Stimulated activated CD8-positive, alpha-beta memory T cell treated with anti-CD3 and anti-CD28 coated beads, Interleukin-15, amount 100 ng/mL, for 48 hours (primary cell): Measurements from ENCODE around the gene MMP25.

Source experiments
- DNase-seq, 2 donors: peaks; one replicate each; pipeline ENCODE4 v3.0.0-alpha.2; 2020; ENCODE audit warnings: low read depth in 2 of 2

MMP25 gene, protein sequence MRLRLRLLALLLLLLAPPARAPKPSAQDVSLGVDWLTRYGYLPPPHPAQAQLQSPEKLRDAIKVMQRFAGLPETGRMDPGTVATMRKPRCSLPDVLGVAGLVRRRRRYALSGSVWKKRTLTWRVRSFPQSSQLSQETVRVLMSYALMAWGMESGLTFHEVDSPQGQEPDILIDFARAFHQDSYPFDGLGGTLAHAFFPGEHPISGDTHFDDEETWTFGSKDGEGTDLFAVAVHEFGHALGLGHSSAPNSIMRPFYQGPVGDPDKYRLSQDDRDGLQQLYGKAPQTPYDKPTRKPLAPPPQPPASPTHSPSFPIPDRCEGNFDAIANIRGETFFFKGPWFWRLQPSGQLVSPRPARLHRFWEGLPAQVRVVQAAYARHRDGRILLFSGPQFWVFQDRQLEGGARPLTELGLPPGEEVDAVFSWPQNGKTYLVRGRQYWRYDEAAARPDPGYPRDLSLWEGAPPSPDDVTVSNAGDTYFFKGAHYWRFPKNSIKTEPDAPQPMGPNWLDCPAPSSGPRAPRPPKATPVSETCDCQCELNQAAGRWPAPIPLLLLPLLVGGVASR

GRCh38 chr16:3045758-3046640, at the start of gene MMP25:
TSS of gene MMP25 (plus strand) at chr16:3046561. CDS start at chr16:3046918, 357 bp downstream.
- no peak for DNase-seq

DNA sequence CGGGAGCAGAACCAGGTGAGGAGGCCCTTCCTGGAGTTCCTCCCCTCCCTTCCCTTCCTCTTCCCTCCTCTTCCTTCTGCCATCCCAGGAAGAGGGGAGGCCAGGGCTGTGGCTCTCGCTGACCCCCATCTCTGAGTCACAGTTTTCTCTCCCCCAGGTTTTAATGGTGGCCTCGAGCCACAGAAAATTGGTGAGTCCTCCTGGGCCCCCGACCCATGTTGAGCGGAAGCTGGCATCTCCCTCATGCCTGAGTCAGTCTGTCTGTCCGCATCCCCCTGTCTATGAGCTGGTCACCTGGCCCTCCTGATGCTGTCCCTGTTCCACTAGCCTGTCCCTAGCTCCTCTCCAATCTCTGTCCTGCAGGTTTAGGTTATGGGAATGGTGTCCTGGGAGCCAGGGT, 46.4 kb upstream of the MMP25 start:
- no peak for DNase-seq

DNA sequence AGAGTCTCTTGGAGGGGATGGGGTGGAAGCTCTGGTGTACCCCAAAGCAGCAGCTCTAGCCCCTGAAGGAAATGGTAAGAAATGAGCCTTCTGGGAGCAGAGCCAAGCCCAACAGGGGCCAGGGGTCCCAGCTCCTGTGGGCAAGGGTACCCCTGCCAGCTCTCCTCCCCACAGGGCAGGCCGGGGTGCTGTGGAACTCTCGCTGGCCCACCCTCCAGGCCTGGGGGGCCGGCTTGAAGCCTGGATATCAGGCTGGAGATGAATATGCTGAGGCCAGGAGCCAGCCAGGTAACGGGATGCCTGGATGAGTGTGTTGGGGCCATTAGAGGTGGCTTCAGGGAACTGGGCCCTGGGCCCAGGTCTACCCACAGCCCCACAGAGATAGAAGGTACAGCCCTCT, 45.8 kb upstream of the MMP25 start:
- DNase-seq = no peak

DNA sequence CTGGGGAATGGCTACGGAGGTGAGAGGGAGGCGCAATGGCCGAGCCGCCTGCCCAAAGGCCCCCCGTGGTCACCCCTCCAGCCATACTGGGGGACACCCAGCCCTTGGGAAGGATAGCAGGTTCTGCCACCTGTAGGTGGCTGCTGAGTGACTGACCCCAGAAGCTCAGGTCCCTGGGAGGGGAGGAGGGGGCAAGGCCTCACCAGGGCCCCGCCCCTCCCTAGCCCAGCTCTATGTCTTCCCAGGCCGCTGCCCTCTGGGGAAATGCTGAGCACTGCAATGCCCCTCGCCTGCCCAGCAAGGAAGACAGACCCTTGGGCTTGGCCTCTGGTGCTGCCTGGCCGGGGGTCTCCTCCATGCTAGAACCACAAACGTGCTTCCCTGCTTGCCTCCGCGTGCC, 45.0 kb upstream of the MMP25 start:
- no peak for DNase-seq

DNA sequence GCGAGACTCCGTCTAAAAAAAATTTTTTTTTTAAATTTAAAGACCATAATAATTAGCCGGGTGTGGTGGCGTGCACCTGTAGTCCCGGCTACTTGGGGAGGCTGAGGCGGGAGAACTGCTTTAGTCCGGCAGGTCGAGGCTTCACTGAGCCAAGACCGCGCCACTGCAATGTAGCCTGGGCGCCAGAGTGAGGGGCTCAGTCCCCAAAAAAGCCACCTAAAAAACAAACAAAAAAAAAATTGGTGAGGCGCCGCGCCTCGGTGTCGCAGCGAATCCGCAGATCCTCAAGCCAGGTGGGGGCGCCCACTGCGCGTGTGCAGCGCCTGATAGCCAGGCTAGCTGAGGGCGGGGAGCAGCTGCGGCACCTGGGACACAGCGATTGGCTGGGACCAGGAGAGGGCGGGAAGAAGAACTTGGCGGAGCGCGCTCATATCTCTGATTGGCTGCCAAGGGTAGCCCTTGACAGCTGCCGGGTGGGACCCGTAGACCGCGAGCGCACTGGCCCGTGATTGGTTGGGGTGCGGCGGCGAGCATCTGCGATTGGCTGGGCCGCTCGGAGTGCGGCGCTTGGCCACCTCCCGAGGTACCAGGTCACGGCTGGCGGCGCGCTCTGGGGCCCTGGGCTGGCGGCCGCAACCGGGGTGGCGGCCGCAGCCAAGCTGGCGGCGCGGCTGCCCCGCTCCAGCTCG, 42.6 kb upstream of the MMP25 start:
- DNase-seq = peak; percentile 95 to 98

DNA sequence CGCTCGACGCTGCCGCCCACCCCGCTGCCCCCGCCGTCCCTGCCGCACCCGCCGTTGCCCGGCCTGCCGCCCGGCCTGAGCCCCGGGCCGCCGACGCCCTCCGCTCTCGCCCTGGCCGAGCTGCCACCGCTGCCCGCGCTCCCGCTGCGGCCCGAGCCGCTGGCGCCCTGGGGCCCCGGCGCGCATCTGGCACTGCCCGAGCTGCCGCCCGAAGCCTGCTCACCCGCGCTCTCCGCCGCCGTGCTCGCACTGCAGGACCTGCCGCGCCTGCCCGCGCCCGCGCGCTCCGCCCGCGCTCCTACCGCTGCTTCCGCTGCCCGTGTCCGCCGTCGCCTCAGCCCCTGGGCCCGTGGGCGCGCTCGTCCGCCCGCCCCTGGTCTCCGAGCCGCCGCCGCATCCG, 42.0 kb upstream of the MMP25 start:
- no peak for DNase-seq

GRCh38 chr16:3004781-3005284, 41.5 kb upstream of the MMP25 start:
- DNase-seq = no peak

DNA sequence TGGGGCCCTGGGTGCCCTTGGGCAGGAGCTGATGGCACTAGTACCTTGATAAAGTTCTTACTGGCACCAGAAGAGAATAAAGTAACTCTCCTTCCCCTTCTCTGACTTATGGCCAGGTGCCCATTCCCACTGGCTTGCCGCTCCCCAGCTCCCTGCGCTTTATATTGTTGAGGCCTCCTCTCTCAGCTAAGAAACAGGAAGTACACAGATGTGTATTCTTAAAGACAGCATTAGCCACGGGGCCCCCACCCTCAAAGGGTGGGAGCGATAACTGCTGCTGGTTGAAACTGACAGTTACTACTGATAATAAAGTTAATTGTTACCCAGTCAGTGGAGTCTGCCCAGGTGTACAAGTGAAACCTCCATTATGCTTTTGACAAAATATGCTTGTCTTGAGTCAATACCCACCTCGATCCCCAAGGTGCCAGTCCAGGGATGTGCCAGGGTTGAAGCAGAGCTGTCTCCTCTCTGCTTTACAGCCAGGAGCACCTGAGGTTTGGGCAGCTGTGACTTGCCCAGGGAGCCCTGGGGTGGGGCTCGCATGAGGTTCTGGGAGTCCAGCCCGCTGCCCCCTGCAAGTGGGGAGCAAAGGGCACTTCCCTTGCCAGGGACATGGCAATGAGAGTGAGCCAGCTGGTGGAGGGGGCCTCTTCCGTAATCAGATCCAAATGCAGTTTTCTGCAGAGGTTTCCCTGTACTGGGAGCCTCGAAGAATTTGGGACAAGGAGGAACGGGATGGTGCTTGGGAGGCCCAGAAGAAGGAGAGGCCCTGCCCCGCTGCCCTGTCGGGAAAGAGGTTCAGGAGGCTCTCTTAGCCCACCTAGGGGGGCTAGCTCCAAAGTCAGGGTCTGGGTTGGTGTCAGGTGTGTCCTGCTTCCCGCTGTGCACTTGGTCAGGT, 39.1 kb upstream of the MMP25 start:
- DNase-seq = no peak

DNA sequence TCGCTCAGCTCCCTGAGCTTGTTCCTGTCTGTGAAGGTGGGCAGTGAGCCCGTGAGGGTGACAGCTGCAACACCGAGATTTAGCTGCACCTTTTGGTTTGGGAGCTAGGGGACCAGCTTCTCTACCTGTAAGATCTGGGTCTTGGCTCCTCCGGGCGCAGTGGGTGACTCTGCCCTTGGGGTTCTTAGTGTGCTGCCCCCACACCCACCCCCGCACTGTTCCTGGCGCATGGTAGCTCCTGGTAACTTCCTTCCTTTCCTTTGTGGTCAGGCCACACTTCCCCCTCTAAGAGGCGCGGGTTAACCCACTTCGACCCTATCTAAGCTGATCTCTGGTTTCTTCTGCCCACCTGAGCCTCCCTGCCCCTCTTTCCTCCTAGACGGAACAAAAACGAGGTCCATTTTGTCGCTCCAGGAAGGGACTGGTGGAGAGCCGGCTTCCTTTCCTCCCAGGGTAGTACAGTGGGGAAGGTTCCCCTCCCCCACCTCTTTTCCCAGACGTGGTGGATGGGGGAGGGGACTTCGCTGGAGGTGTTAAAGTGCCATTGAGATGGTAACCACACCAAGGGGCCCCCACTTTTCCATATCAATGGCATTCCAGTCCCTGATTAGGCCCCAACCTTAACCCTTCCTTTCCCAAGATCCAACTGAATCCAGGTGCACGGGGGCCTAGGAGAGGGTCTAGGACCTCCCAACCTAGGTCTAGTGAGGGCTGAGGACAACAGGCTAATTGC, 38.2 kb upstream of the MMP25 start:
- no peak for DNase-seq

DNA sequence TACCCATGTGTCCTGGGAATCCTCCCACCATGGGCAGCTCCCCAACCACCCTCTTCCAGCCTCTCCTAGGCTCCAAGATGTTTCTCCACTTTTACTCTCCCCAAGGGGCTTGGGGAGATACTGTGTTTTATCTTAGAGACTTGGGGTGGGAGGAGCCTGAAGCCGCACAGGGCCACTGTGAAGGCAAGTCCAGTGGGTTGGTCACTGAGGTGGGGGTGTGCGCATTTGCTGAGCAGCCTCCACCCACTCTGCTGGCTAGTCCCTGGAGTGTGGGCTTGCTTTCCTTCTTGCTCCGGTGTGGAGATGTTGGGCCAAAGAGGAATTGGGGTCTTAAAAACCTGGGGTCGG, 37.7 kb upstream of the MMP25 start:
- no peak for DNase-seq

DNA sequence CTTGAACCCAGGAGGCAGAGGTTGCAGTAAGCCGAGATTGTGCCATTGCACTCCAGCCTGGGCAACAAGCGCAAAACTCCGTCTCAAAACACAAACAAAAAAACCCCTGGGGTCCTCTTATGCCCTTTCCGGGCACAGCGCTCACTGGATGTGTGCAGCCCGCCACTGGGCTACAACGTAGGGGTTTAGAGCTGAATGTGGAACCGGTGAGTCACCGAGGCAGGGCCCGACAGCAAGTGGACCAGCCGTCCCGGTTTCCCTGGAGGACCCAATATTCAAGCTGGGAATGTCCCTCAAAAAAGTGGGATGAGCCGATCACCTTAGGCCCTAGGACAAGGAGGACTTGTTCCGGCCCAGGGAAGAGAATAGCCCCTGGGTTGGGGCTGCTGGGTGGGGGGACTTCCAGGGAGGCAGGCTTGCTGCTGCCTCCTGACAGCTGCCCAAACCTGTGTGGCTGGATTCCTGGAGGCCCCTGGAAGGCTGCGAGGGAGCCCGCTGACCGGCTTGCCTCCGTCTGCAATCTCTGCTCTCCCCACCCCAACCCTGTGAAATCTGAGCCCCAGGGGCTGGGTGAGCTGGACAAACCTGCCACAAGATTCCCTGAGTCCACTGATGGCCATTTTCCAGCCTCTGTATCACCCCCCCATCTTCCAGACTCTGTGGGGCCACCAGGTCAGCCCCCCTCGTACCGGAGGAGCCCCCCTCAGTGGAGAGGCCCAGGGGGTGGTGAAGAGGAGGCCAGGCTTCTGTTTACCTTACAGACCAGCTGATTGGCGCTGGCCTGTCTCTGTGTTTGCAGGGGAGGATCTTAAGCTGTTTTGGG, 36.6 kb upstream of the MMP25 start:
- DNase-seq = no peak

- no peak for DNase-seq
Measured at GRCh38 chr16:3010510-3010909, 35.9 kb upstream of the MMP25 start.

- DNase-seq = no peak
Measured at GRCh38 chr16:3012246-3012645, 34.1 kb upstream of the MMP25 start.

DNA sequence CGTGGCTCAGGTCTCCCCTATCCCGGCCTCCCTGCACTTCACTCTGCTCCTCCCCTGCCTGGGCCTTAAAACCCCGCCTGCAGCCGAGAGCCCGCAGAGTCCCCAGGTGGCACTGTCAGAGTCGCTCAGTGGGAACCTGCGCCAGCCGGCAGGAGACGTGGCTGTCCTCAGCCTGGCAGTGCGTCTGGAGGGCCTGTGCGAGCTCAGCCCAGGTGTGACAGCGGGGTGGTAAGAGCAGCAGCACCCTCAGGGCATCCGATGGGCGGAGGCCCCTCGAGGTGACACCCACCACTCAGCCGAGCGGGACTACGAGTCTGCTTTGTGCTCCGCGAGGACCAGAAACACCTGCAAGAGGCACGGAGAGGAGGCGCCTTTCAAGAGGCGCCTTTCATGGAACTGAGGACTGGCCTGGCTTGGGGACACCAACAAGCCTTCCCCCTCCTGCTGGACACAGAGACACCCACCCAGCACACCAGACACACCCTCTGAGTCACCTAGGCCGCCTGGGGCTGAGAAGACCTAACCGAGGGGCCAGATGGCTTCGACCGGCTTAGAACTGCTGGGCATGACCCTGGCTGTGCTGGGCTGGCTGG, 33.4 kb upstream of the MMP25 start, which contains the start of gene CLDN9:
CLDN9 (plus strand) TSS at position 96 of the 593 bp plus-strand sequence; CDS start at position 536, 440 bp downstream.
- no peak for DNase-seq

- no peak for DNase-seq
Measured at GRCh38 chr16:3013491-3013951, 32.8 kb upstream of the MMP25 start.

DNA sequence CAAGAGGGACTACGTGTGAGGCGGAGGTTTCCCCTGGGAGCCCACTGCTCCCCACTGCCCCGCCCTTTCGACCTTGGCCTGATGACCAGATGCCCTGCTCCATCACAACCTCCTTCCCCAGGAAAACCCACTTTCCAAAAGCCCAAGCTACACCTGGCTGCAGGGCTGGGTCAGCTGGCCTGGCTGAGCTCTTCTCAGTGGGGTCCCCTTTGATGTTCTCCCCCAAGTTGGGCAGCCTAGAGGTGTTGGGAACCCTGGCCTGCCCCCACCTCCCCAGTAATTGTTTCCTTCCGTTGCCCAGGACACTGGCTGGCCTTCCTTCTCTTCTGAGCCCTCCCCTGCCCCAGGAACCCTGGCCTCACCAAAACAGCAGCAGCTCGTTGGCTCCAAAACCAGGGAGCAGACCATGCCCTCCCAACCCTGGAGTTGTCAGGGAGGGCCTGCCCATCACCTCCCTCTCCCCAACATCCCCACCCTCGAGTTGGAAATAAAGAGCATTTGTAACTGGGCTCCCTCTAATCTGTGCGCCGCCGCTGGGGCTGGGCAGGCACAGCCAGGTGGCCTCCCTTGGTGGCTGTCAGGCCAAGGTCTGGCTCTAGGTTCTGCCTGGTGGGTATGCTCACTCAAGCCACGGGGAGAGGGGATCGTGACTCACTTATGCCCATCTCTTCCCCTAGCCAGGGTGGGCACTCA, 32.2 kb upstream of the MMP25 start:
- DNase-seq = no peak

DNA sequence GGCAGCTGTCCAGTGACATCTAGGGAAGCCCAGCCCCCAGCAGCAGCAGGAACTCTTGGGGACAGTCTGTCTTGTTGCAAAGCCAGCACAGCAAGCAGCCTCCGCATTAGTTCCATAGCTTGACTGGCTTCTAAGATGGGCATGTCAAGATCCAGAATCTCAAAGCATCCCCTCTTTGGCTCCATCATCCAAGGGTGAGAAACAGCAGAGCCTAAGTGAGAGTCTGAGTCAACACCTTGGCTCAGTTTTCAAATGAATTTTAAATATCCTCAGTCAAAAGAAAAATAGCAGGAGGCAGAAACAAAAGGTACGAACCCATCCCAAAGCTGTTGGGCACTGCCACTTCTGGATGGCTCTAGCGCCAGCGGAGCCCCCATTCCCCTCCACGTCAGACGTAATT, 31.4 kb upstream of the MMP25 start:
- DNase-seq = no peak
